GM21423 (cell line): Measurements from ENCODE around the gene SCN9A.
"Not testable (repeated sequence)": the region's sequence is repeated elsewhere in the genome, so short reads cannot be mapped to it uniquely, and the experiment has no call there.

Source experiments
- ATAC-seq: cut with Tn5 transposase; IDR thresholded peaks from one replicate; pipeline ENCODE4 v1.9.1; 2021; ENCODE audit warnings: mild to moderate bottlenecking, moderate library complexity; ENCODE audit not compliant: unreplicated experiment

The SCN9A gene

DNA sequence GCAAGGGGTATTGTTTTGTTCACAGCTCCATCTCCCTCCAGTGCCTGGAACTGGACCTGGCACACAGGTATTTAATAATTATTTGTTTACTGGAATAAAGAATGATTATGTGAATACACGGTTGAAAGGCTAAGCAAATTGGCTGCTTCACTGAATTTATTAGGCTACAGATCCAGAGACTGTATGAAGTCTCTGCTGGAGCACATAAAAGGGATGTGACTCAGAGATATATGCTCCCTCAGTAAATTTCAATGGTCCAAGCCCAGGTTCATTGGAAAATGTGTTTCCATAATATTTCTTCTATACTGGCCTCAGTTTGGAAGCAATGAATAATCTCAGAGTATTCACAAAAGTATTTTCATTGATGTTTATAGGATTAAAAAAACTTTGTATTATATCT lies 126.4 kb downstream of the SCN9A start:
- ATAC-seq: no peak

DNA sequence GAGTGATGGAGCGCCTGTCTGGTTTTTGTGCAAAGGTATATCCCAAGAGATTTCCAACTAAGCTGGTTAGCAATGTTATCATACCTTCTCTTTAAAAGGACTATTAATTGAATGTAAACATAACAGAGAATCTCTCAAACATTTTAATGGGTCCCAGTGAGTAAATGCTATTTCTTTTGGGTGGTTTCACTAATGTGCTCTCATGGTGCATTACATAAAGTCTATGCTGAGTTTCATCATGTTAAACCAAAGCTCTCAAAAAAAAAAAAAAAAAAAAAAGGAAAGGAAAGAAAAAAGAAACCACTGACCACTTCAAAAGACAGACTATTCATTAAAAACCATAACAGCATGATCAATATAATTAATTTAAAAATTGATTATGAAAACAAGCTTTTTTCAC lies 128.8 kb downstream of the SCN9A start:
- no peak for ATAC-seq

DNA sequence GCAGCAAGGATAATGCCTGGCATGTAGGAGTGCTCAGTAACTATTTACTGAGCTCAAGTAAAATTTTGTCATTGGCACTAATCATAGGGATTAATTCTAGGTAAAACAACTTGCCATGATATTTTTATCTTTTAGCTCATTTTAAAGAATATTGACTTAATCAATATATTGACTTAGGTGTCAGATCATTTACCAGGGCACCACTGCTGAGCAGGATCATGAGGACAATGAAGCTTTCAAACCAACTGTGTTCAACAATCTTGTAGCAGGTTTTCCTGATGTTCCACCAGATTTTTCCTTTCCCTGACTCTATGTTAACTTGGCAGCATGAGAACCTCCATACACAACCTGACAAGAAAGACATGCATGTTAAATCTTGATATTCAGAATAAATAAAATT lies 133.4 kb downstream of the SCN9A start:
- ATAC-seq: no peak

DNA sequence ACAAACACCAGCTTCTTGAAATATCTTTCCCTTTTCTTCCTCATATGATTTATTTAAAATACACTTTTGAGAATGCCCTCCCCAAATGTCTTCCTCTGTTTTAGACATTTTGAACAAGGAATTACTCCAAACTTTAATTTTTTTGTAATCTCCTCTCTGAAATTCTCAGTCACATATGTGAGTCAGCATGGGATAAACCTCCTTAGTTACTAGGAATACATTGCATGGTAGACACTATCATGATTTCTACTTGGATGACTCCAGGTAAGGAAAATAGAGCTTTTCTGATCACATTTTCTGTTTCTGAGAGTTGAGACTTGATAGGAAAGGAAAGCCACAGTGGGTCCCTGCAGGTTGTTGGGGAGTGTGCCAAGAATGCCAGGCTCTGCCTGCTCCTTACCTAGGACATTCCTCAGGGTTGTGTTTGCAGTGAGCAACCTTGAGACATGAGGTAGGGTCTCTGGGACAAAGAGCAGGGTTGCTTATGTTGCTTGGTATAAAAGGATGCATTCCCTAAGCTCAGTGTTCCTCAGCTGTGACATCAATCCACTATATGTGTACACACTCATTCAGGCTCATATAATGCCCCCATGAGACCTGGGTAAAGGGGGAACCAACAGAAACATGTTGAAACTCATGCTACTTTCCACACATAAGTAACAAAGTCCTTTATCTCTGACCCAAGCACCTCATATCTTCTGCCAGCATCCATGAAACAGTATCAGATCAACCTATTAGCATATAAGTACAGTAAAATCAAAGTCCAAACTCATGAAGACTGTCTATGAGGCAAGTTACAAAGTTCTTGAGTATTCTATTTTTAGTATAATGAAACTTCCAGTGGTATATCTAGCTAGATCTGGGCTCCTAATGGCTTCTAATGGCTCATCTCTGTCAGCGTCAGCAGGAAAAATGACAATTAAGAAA lies 135.1 kb downstream of the SCN9A start:
- ATAC-seq: no peak

DNA sequence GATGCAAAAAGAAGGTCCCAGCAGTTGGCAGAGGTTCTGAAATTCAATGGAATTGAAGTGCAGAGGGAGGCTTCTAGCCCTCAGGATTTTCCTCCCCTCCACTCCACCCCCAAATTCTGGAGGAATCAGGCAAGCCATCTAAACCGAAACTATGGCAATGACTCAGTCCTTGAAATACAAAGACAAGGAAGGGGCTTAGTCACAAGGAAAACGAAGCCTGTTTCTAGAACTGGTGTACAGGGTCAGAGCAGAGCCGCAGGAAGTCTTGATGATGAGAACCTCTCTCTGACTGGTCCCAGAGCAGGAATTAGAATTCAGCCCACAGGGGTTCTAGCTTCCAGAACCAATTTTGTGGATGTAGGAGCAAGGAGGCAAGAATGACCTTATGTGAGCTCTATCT lies 136.2 kb downstream of the SCN9A start:
- ATAC-seq: no peak

DNA sequence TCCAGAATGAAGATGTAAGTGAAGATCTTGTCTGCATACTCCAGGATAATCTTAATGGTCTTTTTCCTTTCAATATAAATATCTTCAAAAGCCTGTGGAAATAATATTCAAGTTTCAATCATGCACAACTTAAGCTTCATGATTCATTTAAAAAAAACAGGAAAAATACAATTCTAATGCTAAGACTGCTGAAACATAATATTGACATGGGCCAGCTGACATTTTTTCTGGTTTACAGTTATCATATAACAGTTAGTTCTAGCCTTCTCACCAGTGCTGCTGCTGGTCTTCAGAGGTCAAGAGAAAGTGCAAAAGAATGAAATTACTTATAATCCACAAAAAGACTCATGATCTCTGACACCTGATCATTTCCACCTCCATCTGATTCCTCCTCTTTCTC lies 137.6 kb downstream of the SCN9A start:
- ATAC-seq: no peak

DNA sequence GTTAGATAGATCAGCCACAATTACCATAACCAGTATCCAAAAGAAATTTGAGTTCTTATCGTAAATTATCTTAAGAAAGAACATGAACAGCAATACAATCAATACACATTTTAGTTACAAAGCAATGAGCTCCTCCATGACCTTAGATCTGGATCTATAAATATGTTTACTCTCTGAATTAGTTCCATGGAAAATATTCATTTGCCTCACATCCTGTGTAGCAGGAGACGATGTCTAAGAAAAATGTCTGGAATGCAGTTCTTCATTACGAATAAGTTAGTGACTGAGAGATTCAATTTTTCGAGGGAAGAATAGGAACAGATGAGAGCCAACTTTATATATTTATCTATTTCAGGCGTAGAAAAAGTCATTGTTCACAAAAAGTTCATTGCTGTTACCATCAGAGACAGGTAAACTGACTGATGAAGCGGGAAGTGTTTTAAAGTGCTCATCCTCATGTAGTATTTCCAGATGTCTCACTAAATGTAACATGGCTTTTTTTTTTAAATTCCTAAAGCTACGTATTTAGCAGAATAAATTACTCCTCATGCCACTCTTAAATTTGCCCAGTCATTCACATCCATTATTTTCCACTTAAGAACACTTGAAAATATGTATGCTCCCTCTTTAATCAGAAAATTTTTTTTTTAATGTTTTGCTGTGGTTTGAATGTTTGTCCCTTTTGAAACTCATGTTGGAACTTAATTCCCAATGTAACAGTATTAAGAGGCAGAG lies 141.5 kb downstream of the SCN9A start:
- no peak for ATAC-seq

DNA sequence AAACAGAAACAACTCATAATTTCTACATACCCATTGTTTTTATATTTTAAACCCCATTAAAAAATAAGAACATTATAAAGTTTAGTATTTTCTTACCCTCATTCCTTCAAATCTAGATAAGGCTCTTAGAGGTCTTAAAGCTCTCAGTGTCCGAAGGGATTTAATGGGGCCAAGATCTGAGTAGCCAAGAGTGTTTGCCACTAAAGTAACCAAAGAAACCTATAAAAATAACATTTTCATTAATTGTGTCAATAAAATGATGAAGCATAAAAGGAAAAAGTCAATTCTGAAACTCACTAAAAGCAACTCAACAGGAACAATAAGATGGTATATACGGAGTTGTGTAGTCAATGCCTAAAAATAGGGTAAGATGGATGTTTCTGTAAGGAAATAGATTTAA lies 142.5 kb downstream of the SCN9A start:
- no peak for ATAC-seq

DNA sequence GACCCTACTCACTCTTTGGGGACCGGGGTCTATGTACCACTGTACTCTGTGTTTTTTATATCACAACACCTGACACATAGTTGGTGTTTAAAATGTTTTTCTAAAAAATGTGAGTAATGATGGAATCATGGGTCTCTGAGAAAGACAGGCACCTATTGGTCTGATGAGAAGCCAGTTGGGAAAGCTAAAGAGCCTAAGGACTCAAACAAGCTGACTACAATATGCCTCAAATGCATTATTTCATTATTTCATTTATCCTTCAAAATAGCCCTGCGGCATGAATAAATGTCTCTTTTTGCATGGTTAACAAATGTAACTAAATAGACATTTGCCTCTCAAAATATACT lies 145.0 kb downstream of the SCN9A start:
- no peak for ATAC-seq

DNA sequence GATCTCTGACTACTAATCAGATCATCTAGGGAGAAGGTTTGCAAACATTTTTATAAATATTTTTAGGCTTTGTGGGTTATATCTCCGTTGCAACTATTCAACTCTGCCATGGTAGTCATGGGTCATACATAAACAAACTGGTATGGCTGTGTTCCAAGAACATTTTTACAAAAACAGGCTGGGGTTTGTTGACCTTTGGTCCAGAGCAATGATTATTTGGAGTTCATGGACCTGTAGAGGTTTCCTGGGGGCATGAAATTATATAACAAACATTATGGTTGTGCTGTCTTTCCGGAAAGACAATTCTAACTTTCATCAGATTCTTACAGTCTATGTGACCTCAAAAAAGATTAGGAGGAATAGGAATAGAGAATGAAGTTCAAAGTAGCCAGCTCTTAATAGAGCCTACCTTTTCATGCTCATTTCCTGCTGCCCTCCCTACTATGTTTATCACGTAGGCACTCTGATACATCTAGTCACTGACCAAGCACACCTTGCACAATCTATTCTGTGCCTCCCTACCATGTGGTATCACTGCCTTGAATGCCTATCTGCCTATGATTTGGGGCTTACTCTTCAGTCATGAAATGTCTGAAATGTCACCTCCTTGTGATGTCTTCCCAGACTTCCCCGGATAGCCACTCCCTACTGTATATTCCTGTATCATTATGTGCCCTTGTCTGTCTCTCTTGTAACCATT lies 145.6 kb downstream of the SCN9A start:
- ATAC-seq: no peak

DNA sequence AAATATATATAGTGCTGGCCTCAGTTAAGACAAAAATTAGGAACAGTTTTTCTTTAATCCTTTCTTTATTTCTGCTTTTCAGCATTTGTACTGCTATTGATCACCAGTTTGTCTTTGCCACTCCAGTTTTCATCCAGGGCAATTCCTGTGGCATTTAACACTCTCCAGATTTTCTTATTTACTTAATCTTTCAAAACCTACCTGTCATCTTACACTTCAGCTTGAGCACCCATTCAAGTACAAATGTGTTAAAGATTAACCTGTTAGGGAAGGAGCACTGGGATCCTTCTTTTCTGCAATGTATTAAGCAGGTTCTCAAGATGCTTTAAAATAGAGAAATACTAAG lies 146.1 kb downstream of the SCN9A start:
- no peak for ATAC-seq

DNA sequence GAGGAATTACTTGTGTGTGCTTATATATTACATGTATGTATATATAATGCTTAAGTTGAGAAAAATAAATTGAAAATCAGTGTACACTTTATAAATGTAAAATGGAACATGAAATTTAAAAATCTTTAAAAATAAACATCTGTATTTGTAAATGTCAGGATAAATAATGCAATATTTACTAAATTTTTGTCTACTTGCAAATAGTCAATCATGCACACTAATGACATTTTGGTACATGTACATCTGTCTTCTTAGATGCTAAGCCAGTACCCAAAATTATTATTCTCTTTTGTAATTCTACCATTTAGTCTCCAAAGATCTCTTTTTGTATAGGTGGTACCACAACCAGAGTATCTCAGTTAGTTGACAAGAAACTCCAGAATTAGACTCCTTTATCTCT lies 151.5 kb downstream of the SCN9A start:
- ATAC-seq: no peak

DNA sequence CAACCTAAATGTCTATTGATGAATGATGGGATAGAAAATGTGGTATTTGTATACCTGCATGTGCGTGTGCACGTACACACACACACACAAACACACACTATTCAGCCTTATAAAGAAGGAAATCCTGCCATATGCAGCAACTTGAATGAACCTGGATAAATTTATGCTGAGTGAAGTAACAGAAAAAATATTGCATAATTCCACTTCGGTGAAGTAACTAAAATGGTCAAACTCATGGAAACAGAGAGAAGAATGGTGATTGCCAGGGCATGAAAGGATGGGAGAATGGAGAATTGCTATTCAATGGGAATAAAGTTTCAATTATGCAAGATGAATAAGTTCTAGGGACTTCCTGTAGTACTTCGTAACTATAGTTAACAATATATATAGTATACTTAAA lies 152.4 kb downstream of the SCN9A start:
- ATAC-seq: no peak

DNA sequence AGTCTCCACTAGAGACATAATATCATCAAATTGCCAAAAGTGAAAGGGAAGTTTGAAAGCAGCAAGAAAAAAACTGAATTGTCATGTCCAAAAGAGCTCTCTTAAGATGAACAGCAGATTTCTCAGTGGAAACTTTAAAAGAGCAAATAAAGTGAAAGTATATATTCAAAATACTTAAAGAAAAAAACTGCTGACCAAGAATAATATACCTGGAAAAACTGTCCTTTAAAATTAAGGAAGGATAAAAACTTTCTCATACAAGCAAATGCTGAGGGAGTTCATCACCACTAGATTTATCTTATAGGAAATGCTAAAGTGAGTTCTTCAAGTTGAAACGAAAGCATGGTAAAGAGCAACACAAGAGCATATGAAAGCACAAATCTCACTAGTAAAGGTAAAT lies 164.7 kb downstream of the SCN9A start:
- ATAC-seq: no peak

DNA sequence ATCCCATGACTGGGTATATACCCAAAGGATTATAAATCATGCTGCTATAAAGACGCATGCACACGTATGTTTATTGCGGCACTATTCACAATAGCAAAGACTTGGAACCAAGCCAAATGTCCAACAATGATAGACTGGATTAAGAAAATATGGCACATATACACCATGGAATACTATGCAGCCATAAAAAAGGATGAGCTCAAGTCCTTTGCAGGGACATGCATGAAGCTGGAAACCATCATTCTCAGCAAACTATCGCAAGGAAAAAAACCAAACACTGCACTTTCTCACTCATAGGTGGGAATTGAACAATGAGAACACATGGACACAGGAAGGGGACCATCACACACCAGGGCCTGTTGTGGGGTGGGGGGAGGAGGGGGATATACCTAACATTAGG lies 165.8 kb downstream of the SCN9A start:
- not testable (repeated sequence) for ATAC-seq

DNA sequence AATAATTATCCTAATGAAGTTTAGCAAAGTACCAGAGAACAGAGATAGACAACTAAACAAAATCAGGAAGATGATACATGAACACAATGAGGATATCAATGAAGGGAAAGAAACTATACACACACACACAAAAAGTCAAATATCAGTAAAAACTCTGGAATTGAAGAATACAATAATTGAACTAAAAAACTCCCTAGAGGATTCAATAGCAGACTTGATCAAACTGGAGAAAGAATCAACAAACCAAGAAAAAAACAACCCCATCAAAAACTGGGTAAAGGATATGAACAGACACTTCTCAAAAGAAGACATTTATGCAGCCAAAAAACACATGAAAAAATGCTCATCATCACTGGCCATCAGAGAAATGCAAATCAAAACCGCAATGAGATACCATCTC lies 166.4 kb downstream of the SCN9A start:
- not testable (repeated sequence) for ATAC-seq

DNA sequence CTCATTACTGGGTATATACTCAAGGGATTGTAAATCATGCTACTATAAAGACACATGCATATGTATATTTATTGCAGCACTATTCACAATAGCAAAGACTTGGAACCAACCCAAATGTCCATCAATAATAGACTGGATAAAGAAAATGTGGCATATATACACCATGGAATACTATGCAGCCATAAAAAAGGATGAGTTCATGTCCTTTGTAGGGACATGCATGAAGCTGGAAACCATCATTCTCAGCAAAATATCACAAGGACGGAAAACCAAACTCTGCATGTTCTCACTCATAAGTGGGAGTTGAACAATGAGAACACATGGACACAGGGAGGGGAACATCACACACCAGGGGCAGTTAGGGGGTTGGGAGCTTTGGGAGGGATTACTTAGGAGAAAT lies 169.6 kb downstream of the SCN9A start:
- not testable (repeated sequence) for ATAC-seq

DNA sequence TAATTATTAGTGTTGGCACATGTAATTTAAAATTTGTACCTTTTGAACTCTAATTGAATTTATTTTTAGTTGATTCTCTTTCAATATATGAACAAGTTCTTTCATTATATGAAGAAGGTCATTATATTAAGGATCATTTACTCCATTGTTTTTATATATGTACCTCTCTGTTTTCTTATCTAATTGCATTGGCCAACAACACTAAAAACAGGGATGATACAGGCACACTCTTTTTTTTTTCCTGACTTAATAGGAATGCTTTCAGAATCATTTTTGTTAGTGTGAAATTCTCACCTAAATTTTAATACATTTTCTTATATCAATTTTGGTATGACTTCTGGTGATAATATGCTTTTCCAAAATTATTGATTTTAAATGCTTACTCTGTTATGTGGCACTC lies 173.0 kb downstream of the SCN9A start:
- no peak for ATAC-seq

DNA sequence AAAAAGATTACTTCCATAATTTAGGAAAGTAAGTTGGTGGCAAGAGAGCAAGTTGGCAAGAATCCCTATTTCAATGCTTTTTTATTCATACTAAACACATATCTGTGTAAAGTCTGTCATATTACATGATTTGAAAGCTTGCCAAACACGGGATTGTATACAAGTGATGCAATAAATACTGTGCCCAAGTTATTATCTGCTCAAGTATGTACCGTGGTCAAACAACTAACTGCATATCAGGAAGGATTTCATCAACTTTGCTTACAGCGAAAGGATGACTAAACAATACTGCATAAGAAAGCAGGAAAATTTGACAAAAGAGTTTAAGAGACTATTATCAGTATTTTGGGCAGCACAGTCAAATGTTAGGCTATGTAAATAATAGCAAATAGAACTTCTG lies 178.3 kb downstream of the SCN9A start:
- no peak for ATAC-seq

DNA sequence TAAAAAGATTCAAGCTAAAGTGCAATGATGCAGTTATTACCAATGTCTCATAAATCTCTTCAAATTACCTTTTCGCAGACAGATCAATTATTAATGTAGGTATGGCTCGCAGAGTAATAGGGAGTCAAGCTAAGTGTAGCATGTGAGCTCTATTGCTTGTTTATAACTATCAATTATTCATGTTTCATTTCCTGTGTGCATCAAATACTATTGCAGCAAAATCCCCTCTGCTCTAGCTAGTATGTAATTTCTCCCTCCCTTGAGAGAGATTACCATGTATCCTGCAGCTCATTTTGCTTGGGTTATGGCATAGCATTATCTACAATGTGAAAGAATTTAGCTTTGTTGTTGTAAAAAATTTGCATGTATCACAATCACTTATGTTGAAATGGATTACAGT lies 182.3 kb downstream of the SCN9A start:
- ATAC-seq: no peak

DNA sequence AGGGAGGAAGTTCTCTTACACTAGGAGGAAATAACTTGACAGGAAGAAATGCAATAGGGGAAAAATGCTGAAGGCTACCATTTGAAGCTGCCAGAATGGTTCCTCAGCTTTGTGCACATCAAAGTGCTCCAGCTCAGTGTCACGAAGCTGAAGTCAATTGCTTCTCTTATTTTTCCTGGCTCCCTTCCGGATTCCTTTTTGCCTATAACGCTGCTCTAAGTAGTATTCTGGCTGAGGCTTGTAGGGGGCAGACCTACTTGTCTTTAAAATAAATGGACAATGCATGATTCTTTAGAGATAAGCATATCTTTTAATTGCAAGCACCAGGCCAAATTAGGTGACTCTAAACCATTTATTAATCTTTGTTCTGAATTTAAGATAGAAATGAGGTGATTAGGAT lies 187.7 kb downstream of the SCN9A start:
- no peak for ATAC-seq

DNA sequence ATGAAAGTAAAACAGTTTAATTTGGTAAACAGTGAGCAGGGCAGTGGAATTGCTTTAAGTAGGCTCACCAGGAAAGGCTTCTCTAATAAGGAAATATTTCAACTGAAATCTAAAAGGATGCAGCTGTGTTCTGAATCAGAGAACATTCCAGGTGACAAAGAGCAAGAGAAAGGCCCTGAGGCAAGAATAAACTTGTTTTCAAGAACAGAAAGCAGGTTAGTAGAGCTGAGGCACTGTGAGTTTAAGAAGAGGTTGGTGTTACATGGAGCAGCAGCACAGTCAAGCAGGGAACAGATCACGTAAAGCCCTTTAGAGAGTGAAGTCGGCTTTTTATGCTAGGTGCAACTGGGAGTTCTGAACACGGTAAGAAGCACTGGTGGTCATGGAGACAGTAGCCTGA lies 191.0 kb downstream of the SCN9A start:
- ATAC-seq: no peak
